Tibial artery (tissue), 4 donors: ENCODE measurements around the gene EHBP1.
"Not testable (repeated sequence)": the region's sequence is repeated elsewhere in the genome, so short reads cannot be mapped to it uniquely, and the experiment has no call there.

Source experiments
- DNase-seq, 2 donors: peaks; one replicate each; pipeline ENCODE4 v3.0.0-alpha.2; 2019
- H3K27ac ChIP-seq, 2 donors: fragments of 200-600 bp; sonication (generic) in 1 of 2; 1 replicate in 1 of 2; 2 replicates in 1 of 2; pipeline ENCODE4 v1.5.1; 2018 to 2019; ENCODE audit warnings: mild to moderate bottlenecking in 1 of 2
- H3K27me3 ChIP-seq, 2 donors: fragments of 200-600 bp; sonication (generic) in 1 of 2; one replicate each; pipeline versions ENCODE4 v1.5.1 to v1.6.0; 2016 to 2019
- H3K36me3 ChIP-seq, 3 donors: fragments of 200-600 bp; sonication (generic) in 2 of 3; one replicate each; pipeline ENCODE4 v1.5.1; 2016 to 2019; ENCODE audit warnings: mild to moderate bottlenecking in 2 of 3
- H3K4me1 ChIP-seq, 4 donors: fragments of 200-600 bp; sonication (generic) in 2 of 4; 1 replicate in 3 of 4; 2 replicates in 1 of 4; pipeline ENCODE4 v1.5.1; 2016 to 2019
- H3K4me3 ChIP-seq, 2 donors: fragments of 200-600 bp; sonication (generic) in 1 of 2; 1 replicate in 1 of 2; 2 replicates in 1 of 2; pipeline ENCODE4 v1.5.1; 2018 to 2019; ENCODE audit warnings: mild to moderate bottlenecking in 2 of 2
- H3K9me3 ChIP-seq, 3 donors: fragments of 200-600 bp; sonication (generic) in 1 of 3; one replicate each; pipeline ENCODE4 v1.5.1; 2016 to 2019
- intact Hi-C: fragments of 100-400 bp; cut with DNase I; formaldehyde crosslinking; loops from one replicate; pipeline ENCODE4 v1.15.0; 2023; ENCODE audit warnings: low total_unique reads
- TF ChIP-seq, protein P1 (sequence below), 2 experiments: fragments of 200-600 bp in 1 of 2; fragments of 450-650 bp in 1 of 2; IDR thresholded peaks; one replicate each; pipeline ENCODE4 v1.5.1; 2017 to 2019; ENCODE audit warnings: antibody characterized with exemption in 2 of 2, mild to moderate bottlenecking in 1 of 2, moderate library complexity in 1 of 2

Gene EHBP1

DNA sequence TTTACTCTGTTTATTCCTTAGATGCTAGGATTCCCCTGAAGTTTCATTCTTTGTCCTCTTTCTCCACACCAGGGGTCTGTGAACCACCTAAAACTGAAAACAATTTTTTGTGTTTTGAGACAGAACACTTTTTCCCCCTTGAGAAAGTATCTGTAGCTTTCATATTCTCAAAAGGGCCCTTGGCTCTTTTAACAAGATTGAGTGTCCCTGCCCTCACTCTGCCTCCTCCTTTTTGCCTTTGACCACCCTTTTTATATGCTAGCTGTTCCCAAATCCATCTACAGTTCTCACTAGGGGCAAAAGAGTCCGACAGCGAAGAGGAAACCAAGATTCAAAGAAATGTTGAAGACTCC, 883 bp upstream of the EHBP1 start:
- Histone ChIP-seq H3K4me3 (peak overlapping the region; percentile 69 to 92), H3K9me3 (no peaks in the 10 kb centered on the region), H3K36me3 (no peaks in the 10 kb centered on the region), H3K27me3 (no peaks in the 10 kb centered on the region), H3K4me1 (peaks cover 0 to 35% (median 20%) of the 10 kb centered on the region in 4 donors), H3K27ac (peak overlapping the region; percentile 89 to 96)
- intact Hi-C loops: loop anchor here (5.0 to 10.0 kb wide), 2 partner anchors 197 to 880 kb away; partner anchors contain the start of genes MDH1, TMEM17 and WDPCP
- DNase-seq: no peak
- TF ChIP-seq, protein P1, sequence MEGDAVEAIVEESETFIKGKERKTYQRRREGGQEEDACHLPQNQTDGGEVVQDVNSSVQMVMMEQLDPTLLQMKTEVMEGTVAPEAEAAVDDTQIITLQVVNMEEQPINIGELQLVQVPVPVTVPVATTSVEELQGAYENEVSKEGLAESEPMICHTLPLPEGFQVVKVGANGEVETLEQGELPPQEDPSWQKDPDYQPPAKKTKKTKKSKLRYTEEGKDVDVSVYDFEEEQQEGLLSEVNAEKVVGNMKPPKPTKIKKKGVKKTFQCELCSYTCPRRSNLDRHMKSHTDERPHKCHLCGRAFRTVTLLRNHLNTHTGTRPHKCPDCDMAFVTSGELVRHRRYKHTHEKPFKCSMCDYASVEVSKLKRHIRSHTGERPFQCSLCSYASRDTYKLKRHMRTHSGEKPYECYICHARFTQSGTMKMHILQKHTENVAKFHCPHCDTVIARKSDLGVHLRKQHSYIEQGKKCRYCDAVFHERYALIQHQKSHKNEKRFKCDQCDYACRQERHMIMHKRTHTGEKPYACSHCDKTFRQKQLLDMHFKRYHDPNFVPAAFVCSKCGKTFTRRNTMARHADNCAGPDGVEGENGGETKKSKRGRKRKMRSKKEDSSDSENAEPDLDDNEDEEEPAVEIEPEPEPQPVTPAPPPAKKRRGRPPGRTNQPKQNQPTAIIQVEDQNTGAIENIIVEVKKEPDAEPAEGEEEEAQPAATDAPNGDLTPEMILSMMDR (IDR thresholded peaks at IDR 0.05): no peak

DNA sequence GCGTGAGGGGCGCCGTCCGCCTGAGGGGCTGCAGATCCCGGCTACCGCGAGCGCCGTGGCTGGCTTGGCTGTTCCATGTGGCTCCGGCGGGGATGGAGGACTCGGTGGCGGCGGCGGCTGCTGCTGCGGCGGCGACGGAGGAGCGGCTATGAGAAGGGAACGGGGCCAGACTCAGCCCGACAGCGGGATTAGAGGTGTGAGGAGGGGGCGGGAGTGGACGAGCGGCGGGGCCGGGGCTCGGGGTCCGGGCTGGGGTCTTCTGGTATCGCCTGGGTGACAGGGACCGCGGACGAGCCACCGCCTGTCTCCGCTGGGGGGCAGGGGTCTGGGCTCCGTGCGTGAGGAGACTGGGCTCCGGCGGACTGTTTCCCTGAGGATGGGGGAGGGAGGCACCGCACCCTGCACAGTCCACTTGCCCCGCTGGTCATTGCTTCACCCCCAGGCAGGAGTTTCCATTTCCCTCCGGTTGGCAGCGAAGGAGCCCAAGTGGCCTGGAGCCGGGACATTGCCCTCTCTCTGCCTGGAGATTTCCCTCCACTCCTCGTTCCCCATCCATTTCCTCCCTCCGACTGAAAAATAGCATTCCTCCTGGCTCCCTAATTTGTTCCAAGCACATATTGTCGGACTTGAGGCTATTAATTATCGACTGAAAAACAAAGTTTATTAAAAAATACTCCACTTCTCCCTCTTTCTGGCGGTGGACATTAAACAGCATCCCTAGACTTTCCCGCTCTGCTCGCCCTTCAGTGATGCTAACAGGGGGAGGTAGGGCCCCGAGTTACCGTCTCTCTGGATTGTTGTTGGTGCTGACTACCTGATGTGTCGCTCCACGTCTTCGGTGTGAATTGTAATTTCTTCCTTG, 577 bp downstream of the EHBP1 start:
- TF ChIP-seq, protein P1 (IDR thresholded peaks at IDR 0.05): peak in 1 of 2 experiments; percentile 49
- intact Hi-C loops: loop anchor here (5.0 to 10.0 kb wide), 2 partner anchors 199 to 879 kb away; partner anchors contain the start of genes MDH1, TMEM17 and WDPCP
- Histone ChIP-seq H3K36me3 (no peaks in the 10 kb centered on the region), H3K27me3 (no peaks in the 10 kb centered on the region), H3K27ac (peak overlapping the region; percentile 89 to 96), H3K4me1 (peaks cover 0 to 47% (median 20%) of the 10 kb centered on the region in 4 donors), H3K9me3 (no peaks in the 10 kb centered on the region), H3K4me3 (peak overlapping the region; percentile 69 to 92)
- peak; percentile 65 to 85 for DNase-seq

DNA sequence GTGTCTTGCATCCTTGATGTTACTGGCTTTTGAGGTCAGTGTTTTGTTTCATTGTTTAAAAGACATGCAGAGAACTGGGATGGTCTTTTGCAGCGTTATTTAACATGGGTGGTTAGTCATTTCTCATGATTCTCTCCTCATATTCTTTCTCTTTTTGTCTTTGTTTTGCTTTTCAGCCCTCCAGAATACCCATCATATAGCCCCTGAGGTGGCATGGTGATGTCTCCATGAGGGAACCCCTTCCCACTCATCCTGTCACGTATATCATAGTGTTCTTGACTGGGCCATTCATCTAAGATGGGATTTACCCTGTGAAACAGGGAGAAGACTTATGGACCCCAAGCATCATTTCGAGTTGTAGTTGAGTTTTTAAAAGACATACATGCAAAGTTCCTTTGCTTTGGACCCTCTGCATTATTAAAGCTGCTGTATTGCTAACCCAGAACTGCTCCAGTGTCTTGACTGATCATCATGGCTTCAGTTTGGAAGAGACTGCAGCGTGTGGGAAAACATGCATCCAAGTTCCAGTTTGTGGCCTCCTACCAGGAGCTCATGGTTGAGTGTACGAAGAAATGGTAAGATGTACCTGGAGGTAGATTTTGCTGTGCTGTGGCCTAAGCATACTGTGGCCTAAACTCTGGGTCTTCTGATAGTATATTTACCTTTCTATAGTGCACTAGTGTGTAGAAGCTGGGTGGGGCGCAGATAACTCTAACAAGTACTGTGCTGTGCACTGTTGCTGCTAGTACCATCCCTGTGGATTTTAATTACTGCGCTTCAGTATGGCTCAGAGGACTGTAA, 1.4 kb downstream of the EHBP1 start:
- intact Hi-C loops: loop anchor here (5.0 to 10.0 kb wide), 2 partner anchors 200 to 878 kb away; partner anchors contain the start of genes MDH1, TMEM17 and WDPCP

DNA sequence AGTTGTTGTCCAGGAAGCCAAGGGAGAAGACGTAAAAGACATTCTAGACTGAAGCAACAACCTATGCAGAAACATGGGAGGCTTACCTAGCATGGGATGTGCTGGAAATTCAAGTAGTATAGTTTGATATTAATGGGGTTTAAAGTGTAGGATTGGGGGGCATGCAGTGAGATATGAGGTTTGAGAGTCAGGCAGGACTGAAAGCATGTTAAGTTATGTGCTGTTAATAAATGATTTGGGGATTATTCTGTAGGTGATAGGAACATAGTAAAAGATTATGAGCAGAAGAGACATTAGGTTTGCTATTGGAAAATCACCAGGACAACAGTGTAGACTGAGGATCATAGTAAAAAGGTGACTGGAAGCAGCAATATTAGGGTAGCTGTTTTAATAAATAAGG, 3.2 kb downstream of the EHBP1 start:
- Histone ChIP-seq H3K27ac (no peak overlapping the region), H3K4me3 (no peak overlapping the region), H3K4me1 (peaks cover 0 to 51% (median 20%) of the 10 kb centered on the region in 4 donors), H3K27me3 (no peaks in the 10 kb centered on the region), H3K9me3 (no peaks in the 10 kb centered on the region), H3K36me3 (no peaks in the 10 kb centered on the region)
- no peak for DNase-seq
- intact Hi-C loops: loop anchor here (5.0 to 10.0 kb wide), 2 partner anchors 201 to 876 kb away; partner anchors contain the start of genes MDH1, TMEM17 and WDPCP
- TF ChIP-seq, protein P1 (IDR thresholded peaks at IDR 0.05): no peak

More for the DNA sequence above, 1.4 kb downstream of the EHBP1 start:
- Histone ChIP-seq H3K9me3 (no peaks in the 10 kb centered on the region), H3K27me3 (no peaks in the 10 kb centered on the region), H3K36me3 (no peaks in the 10 kb centered on the region), H3K4me1 (peaks cover 0 to 51% (median 20%) of the 10 kb centered on the region in 4 donors), H3K4me3 (peak overlapping the region; percentile 69 to 92), H3K27ac (peak overlapping the region; percentile 89 to 96)
- DNase-seq: no peak
- TF ChIP-seq, protein P1 (IDR thresholded peaks at IDR 0.05): no peak

DNA sequence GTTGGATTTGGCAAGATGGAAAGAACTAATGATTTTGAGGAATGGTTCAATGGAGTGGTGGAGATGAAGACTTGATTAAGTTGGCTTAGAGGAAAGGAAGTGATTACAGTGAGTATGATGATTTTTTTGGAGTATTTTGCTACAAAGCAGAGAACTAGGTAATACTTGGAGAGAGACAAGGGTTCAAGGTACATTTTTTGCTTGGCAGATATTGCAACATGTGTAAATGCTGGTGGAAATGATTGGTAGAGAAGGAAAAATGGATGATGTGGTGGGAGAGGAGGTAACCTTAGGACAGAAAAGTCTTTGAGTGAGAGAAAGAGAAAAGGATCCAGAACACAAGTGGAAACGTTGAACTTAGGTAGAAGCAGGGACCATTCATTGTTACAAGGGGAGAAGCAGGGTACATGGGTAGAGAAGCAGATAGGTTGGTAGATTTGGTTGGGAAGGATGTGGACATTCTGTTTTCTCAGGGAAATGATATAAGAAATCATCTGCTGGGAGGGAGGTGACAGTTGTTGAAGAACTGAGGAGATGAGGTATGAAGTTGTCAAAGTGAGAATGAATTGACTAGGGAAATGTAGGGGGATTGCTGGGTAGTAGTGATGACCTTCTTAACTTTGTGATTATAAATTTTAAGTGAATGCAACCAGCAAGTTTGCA, 6.5 kb downstream of the EHBP1 start:
- intact Hi-C loops: no loop called here
- Histone ChIP-seq H3K4me3 (no peak overlapping the region), H3K27ac (no peak overlapping the region), H3K36me3 (peaks cover 0 to 3% (median 0%) of the 10 kb centered on the region in 3 donors), H3K9me3 (no peaks in the 10 kb centered on the region), H3K27me3 (no peaks in the 10 kb centered on the region), H3K4me1 (peaks cover 0 to 41% (median 13%) of the 10 kb centered on the region in 4 donors)
- DNase-seq: no peak
- TF ChIP-seq, protein P1 (IDR thresholded peaks at IDR 0.05): no peak

DNA sequence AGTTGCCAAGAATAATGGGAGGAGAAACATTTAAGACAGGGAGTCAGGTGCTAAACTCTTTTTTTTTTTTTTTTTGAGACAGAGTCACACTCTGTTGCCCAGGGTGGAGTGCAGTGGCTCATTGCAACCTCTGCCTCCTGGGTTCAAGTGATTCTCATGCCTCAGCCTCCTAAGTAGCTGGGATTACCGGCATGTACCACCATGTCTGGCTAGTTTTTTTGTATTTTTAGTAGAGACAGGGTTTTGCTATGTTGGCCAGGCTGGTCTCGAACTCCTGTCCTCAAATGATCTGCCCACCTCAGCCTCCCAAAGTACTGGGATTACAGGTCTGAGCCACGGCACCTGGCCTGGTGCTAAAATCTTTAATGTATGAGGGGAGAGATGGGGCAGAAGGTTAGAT, 7.7 kb downstream of the EHBP1 start:
- H3K4me3 ChIP-seq, H3K36me3 ChIP-seq, DNase-seq, H3K9me3 ChIP-seq, intact Hi-C loops, H3K27me3 ChIP-seq, H3K27ac ChIP-seq: not testable (repeated sequence)
- peaks cover 0 to 34% (median 5%) of the 10 kb centered on the region in 4 donors for H3K4me1 ChIP-seq
